ENCODE measurements around the gene NSUN7. TPM values are rescaled to one million over a fixed set of nuclear protein-coding genes. Genes with fewer than 3 reads are reported as not detected.

Gene NSUN7
- polyA plus RNA-seq, 1 donor (not counting 4 experiments of a cell fraction or from before 2014, with no cell fraction given) = 0.03 TPM

GRCh38 chr4:40820101-40820500 is 70.3 kb downstream of the NSUN7 start:
- H3K9ac ChIP-seq (ENCODE audit: control insufficient read depth, extremely low read depth, insufficient read depth, low read length) = no peak overlapping the region
- H3K4me1 ChIP-seq (ENCODE audit: control insufficient read depth, extremely low read depth, insufficient read depth, low read length) = no peaks in the 10 kb centered on the region
- H3K27ac ChIP-seq (ENCODE audit: control insufficient read depth, insufficient read depth, low read length) = no peak overlapping the region
- no peaks in the 10 kb centered on the region for H4K20me1 ChIP-seq (ENCODE audit: control insufficient read depth, extremely low read depth, insufficient read depth, low read length)
- H3K36me3 ChIP-seq (ENCODE audit: control insufficient read depth in 2 of 2, extremely low read depth in 1 of 2, insufficient read depth in 2 of 2, low read length in 2 of 2) = peaks cover 21 to 42% of the 10 kb centered on the region in 2 experiments
- no peak for FAIRE-seq
- H3K4me3 ChIP-seq (ENCODE audit: control insufficient read depth in 2 of 3, extremely low read depth in 1 of 3, insufficient read depth in 2 of 3, low read depth in 1 of 3, low read length in 3 of 3) = no peak overlapping the region
- no peaks in the 10 kb centered on the region for H3K79me2 ChIP-seq (ENCODE audit: control insufficient read depth, insufficient read depth, low read length)
- no peaks in the 10 kb centered on the region for H3K27me3 ChIP-seq (ENCODE audit: control insufficient read depth, extremely low read depth, insufficient read depth, low read length)
- H3K4me2 ChIP-seq (ENCODE audit: control insufficient read depth, extremely low read depth, insufficient read depth, low read depth, low read length) = no peak overlapping the region
- TF ChIP-seq EZH2 (IDR thresholded peaks at IDR 0.05; ENCODE audit: low read length) = no peak
- no peak for TF ChIP-seq CTCF (optimal IDR thresholded peaks at IDR 0.05 in 1 of 3, IDR thresholded peaks at IDR 0.05 in 1 of 3, conservative IDR thresholded peaks at IDR 0.05 in 1 of 3; ENCODE audit: extremely low read depth in 1 of 3, insufficient read depth in 2 of 3, low read length in 3 of 3)
- dilution Hi-C loops (cut with MboI; ENCODE audit: extremely low pct_ligation_motif_present, low sequenced_read_pairs) = no loop called here
- H3K9me1 ChIP-seq (ENCODE audit: control insufficient read depth, extremely low read depth, insufficient read depth, low read length) = no peaks in the 10 kb centered on the region
- H3K9me3 ChIP-seq (ENCODE audit: control insufficient read depth, low read depth, low read length) = no peaks in the 10 kb centered on the region
- H2AFZ ChIP-seq (ENCODE audit: control insufficient read depth, low read length) = no peak overlapping the region
- DNase-seq (ENCODE audit: low read depth, low spot score) = no peak

GRCh38 chr4:40822420-40823166 is 72.8 kb downstream of the NSUN7 start:
- dilution Hi-C loops (cut with MboI; ENCODE audit: extremely low pct_ligation_motif_present, low sequenced_read_pairs) = no loop called here
- TF ChIP-seq CTCF (optimal IDR thresholded peaks at IDR 0.05 in 1 of 3, IDR thresholded peaks at IDR 0.05 in 1 of 3, conservative IDR thresholded peaks at IDR 0.05 in 1 of 3; ENCODE audit: extremely low read depth in 1 of 3, insufficient read depth in 2 of 3, low read length in 3 of 3) = no peak
- TF ChIP-seq EZH2 (IDR thresholded peaks at IDR 0.05; ENCODE audit: low read length) = no peak
- H3K4me3 ChIP-seq (ENCODE audit: control insufficient read depth in 2 of 3, extremely low read depth in 1 of 3, insufficient read depth in 2 of 3, low read depth in 1 of 3, low read length in 3 of 3) = no peak overlapping the region
- H3K9ac ChIP-seq (ENCODE audit: control insufficient read depth, extremely low read depth, insufficient read depth, low read length) = no peak overlapping the region
- no peak overlapping the region for H2AFZ ChIP-seq (ENCODE audit: control insufficient read depth, low read length)
- no peak for DNase-seq (ENCODE audit: low read depth, low spot score)
- no peak for FAIRE-seq
- H3K4me1 ChIP-seq (ENCODE audit: control insufficient read depth, extremely low read depth, insufficient read depth, low read length) = no peaks in the 10 kb centered on the region
- H3K9me3 ChIP-seq (ENCODE audit: control insufficient read depth, low read depth, low read length) = no peaks in the 10 kb centered on the region
- H3K36me3 ChIP-seq (ENCODE audit: control insufficient read depth in 2 of 2, extremely low read depth in 1 of 2, insufficient read depth in 2 of 2, low read length in 2 of 2) = peaks cover 27 to 46% of the 10 kb centered on the region in 2 experiments
- H3K79me2 ChIP-seq (ENCODE audit: control insufficient read depth, insufficient read depth, low read length) = no peaks in the 10 kb centered on the region
- H3K4me2 ChIP-seq (ENCODE audit: control insufficient read depth, extremely low read depth, insufficient read depth, low read depth, low read length) = no peak overlapping the region
- no peak overlapping the region for H3K27ac ChIP-seq (ENCODE audit: control insufficient read depth, insufficient read depth, low read length)
- H4K20me1 ChIP-seq (ENCODE audit: control insufficient read depth, extremely low read depth, insufficient read depth, low read length) = no peaks in the 10 kb centered on the region
- H3K9me1 ChIP-seq (ENCODE audit: control insufficient read depth, extremely low read depth, insufficient read depth, low read length) = no peaks in the 10 kb centered on the region
- H3K27me3 ChIP-seq (ENCODE audit: control insufficient read depth, extremely low read depth, insufficient read depth, low read length) = no peaks in the 10 kb centered on the region

All from keratinocyte (primary cell).